ENCODE results near the gene RBKS. TPM values are rescaled to one million over a fixed set of nuclear protein-coding genes. Genes with fewer than 3 reads are reported as not detected.
"Not testable (repeated sequence)": the region's sequence is repeated elsewhere in the genome, so short reads cannot be mapped to it uniquely, and the experiment has no call there.

RBKS gene
- total and polyA plus RNA-seq, 2 of the 8 experiments (the other 6 are each of a cell fraction or from before 2014, with no cell fraction given) = 1.1 to 1.5 TPM

DNA sequence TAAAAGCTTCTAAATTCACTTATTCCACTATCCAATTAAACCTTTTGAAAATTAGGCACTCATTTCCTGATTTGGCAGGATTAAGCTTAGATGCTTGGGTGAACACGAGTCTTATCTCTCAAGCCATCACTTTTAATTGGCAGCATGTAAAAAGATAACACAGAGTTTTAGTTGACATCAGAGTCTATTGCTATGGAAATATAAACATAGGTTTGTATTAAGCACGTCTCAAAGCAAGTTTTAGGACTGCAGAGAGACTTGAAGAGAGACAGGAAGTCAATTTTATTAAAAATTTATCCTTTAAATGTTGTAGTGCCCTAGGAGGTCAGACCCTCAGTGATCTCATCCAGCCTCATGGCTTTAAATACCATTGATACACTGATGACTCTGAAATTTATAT, 5.6 kb downstream of the RBKS start:
- Histone ChIP-seq H3K4me3 (ENCODE audit: extremely low read depth in 1 of 4, insufficient read depth in 2 of 4, low read depth in 3 of 4, low read length in 4 of 4) (no peak overlapping the region), H3K4me1 (replicated peaks in 1 of 4; ENCODE audit: control insufficient read depth in 3 of 4, insufficient read depth in 4 of 4, low read length in 3 of 4) (no peaks in the 10 kb centered on the region), H3K14ac (ENCODE audit: insufficient read length) (no peak overlapping the region), H2BK20ac (ENCODE audit: low read length) (no peak overlapping the region), H2BK15ac (ENCODE audit: low read length) (no peak overlapping the region), H4K20me1 (replicated peaks in 1 of 2; ENCODE audit: control insufficient read depth in 1 of 2, insufficient read depth in 2 of 2, low read length in 2 of 2) (no peaks in the 10 kb centered on the region), H3K27me3 (replicated peaks in 1 of 4; ENCODE audit: control insufficient read depth in 3 of 4, extremely low read depth in 1 of 4, insufficient read depth in 3 of 4, low read length in 3 of 4) (no peaks in the 10 kb centered on the region), H2AK5ac (ENCODE audit: low read depth, low read length) (no peak overlapping the region), H3K23ac (ENCODE audit: insufficient read length) (no peak overlapping the region), H3K18ac (ENCODE audit: extremely low read depth, low read length) (no peak overlapping the region), H3K79me1 (ENCODE audit: low read depth, low read length) (no peaks in the 10 kb centered on the region), H3K4ac (replicated peaks; ENCODE audit: insufficient read length, low read depth, low read length) (no peak overlapping the region), H2BK12ac (ENCODE audit: low read depth, low read length) (no peak overlapping the region), H3K79me2 (ENCODE audit: control insufficient read depth in 1 of 2, insufficient read depth in 2 of 2, low read length in 2 of 2) (no peaks in the 10 kb centered on the region), H4K5ac (ENCODE audit: insufficient read length, low read depth, low read length) (no peak overlapping the region), H4K8ac (ENCODE audit: extremely low read depth, insufficient read depth, low read length) (no peak overlapping the region), H4K91ac (replicated peaks; ENCODE audit: insufficient read length, low read length) (no peak overlapping the region), H3K23me2 (ENCODE audit: low read depth, low read length) (no peaks in the 10 kb centered on the region), H3K56ac (replicated peaks; ENCODE audit: insufficient read length, low read depth, low read length) (no peak overlapping the region), H3K9me3 (ENCODE audit: insufficient read depth in 2 of 2, low read depth in 1 of 2, low read length in 1 of 2) (no peaks in the 10 kb centered on the region), H3K27ac (ENCODE audit: low read depth, low read length) (no peak overlapping the region), H3K4me2 (ENCODE audit: insufficient read depth in 1 of 2, low read depth in 2 of 2, low read length in 2 of 2) (no peak overlapping the region), H2BK120ac (replicated peaks; ENCODE audit: low read depth, low read length) (no peak overlapping the region), H3K36me3 (ENCODE audit: control insufficient read depth in 2 of 4, insufficient read depth in 4 of 4, low read length in 3 of 4) (no peaks in the 10 kb centered on the region), H2AFZ (ENCODE audit: low read length) (no peak overlapping the region), H2BK5ac (ENCODE audit: low read depth, low read length) (no peak overlapping the region), H3K9ac (replicated peaks in 1 of 4; ENCODE audit: extremely low read depth in 1 of 4, low read depth in 3 of 4, low read length in 3 of 4) (no peak overlapping the region)
- FAIRE-seq (no peak), DNase-seq (ENCODE audit: low read depth in 1 of 2, low spot score in 2 of 2) (no peak)
- TF ChIP-seq, protein P1, sequence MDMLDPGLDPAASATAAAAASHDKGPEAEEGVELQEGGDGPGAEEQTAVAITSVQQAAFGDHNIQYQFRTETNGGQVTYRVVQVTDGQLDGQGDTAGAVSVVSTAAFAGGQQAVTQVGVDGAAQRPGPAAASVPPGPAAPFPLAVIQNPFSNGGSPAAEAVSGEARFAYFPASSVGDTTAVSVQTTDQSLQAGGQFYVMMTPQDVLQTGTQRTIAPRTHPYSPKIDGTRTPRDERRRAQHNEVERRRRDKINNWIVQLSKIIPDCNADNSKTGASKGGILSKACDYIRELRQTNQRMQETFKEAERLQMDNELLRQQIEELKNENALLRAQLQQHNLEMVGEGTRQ (IDR thresholded peaks at IDR 0.05; ENCODE audit: low read length) = no peak
- WGBS, 2 experiments (ENCODE audit: extremely low coverage in 1 of 2, insufficient coverage in 1 of 2, insufficient read length in 1 of 2, insufficient replicate concordance in 2 of 2, low coverage in 1 of 2, low lambda C conversion rate in 2 of 2, missing lambda C conversion rate in 1 of 2) = 41% methylated on average over 2 of the region's 2 CpGs; no CpG with 5 or more reads in 1 of the 2 experiments
- ChIA-PET CTCF (ENCODE audit: partially characterized antibody) (interaction anchor here (0.9 kb wide), 1 partner anchor 13 kb away, joined by 4 read pairs; no protein-coding TSS in a partner anchor), POLR2A (ENCODE audit: partially characterized antibody) (no interaction called here)

- H3K9ac ChIP-seq (replicated peaks in 1 of 4; ENCODE audit: extremely low read depth in 1 of 4, low read depth in 3 of 4, low read length in 3 of 4); H2BK15ac ChIP-seq (ENCODE audit: low read length); H3K14ac ChIP-seq (ENCODE audit: insufficient read length); H4K91ac ChIP-seq (replicated peaks; ENCODE audit: insufficient read length, low read length); H4K20me1 ChIP-seq (replicated peaks in 1 of 2; ENCODE audit: control insufficient read depth in 1 of 2, insufficient read depth in 2 of 2, low read length in 2 of 2); H3K27me3 ChIP-seq (replicated peaks in 1 of 4; ENCODE audit: control insufficient read depth in 3 of 4, extremely low read depth in 1 of 4, insufficient read depth in 3 of 4, low read length in 3 of 4); H2BK20ac ChIP-seq (ENCODE audit: low read length); H3K4ac ChIP-seq (replicated peaks; ENCODE audit: insufficient read length, low read depth, low read length); H3K79me1 ChIP-seq (ENCODE audit: low read depth, low read length); H3K4me3 ChIP-seq (ENCODE audit: extremely low read depth in 1 of 4, insufficient read depth in 2 of 4, low read depth in 3 of 4, low read length in 4 of 4); H2BK12ac ChIP-seq (ENCODE audit: low read depth, low read length); H3K23ac ChIP-seq (ENCODE audit: insufficient read length); H3K36me3 ChIP-seq (ENCODE audit: control insufficient read depth in 2 of 4, insufficient read depth in 4 of 4, low read length in 3 of 4); H3K4me2 ChIP-seq (ENCODE audit: insufficient read depth in 1 of 2, low read depth in 2 of 2, low read length in 2 of 2); H2AK5ac ChIP-seq (ENCODE audit: low read depth, low read length); H3K23me2 ChIP-seq (ENCODE audit: low read depth, low read length); POLR2A ChIA-PET (ENCODE audit: partially characterized antibody); H2AFZ ChIP-seq (ENCODE audit: low read length); H3K9me3 ChIP-seq (ENCODE audit: insufficient read depth in 2 of 2, low read depth in 1 of 2, low read length in 1 of 2); H4K8ac ChIP-seq (ENCODE audit: extremely low read depth, insufficient read depth, low read length); H3K4me1 ChIP-seq (replicated peaks in 1 of 4; ENCODE audit: control insufficient read depth in 3 of 4, insufficient read depth in 4 of 4, low read length in 3 of 4); H4K5ac ChIP-seq (ENCODE audit: insufficient read length, low read depth, low read length); H3K18ac ChIP-seq (ENCODE audit: extremely low read depth, low read length); H2BK120ac ChIP-seq (replicated peaks; ENCODE audit: low read depth, low read length); CTCF ChIA-PET (ENCODE audit: partially characterized antibody); FAIRE-seq; H3K56ac ChIP-seq (replicated peaks; ENCODE audit: insufficient read length, low read depth, low read length); H2BK5ac ChIP-seq (ENCODE audit: low read depth, low read length); DNase-seq (ENCODE audit: low read depth in 1 of 2, low spot score in 2 of 2); H3K79me2 ChIP-seq (ENCODE audit: control insufficient read depth in 1 of 2, insufficient read depth in 2 of 2, low read length in 2 of 2); H3K27ac ChIP-seq (ENCODE audit: low read depth, low read length): not testable (repeated sequence)
- 85% methylated on average over 1 of the region's 1 CpG; no CpG with 5 or more reads in 1 of the 2 experiments for WGBS, 2 experiments (ENCODE audit: extremely low coverage in 1 of 2, insufficient coverage in 1 of 2, insufficient read length in 1 of 2, insufficient replicate concordance in 2 of 2, low coverage in 1 of 2, low lambda C conversion rate in 2 of 2, missing lambda C conversion rate in 1 of 2)
Observed at GRCh38 chr2:27882584-27882922, 7.6 kb downstream of the RBKS start.

All from H1 (cell line).